OCI-LY1 (cell line): Measurements from ENCODE around the gene TMEM190.

Source experiments
- H2AFZ ChIP-seq: fragments of 200-600 bp; sonication (generic), shearing (Covaris generic); 2 replicates; pipeline ENCODE4 v1.6.0; 2014; ENCODE audit warnings: antibody characterized with exemption, mild to moderate bottlenecking, low read length
- H3F3A ChIP-seq: fragments of 200-600 bp; sonication (generic), shearing (Covaris generic); 2 replicates; pipeline ENCODE4 v1.6.0; 2014; ENCODE audit warnings: mild to moderate bottlenecking, antibody characterized with exemption, low read length, moderate library complexity; ENCODE audit not compliant: insufficient read depth
- H3K27ac ChIP-seq: fragments of 200-600 bp; sonication (generic); 2 replicates; pipeline ENCODE4 v1.5.1; 2014; ENCODE audit warnings: low read length, mixed run types, mild to moderate bottlenecking, low read depth; ENCODE audit not compliant: poor library complexity, severe bottlenecking
- H3K27me3 ChIP-seq: fragments of 200-600 bp; sonication (generic); 2 replicates; pipeline ENCODE4 v1.6.0; 2014; ENCODE audit warnings: antibody characterized with exemption, mild to moderate bottlenecking, low read length, moderate library complexity; ENCODE audit not compliant: insufficient read depth
- H3K36me3 ChIP-seq: fragments of 200-600 bp; sonication (generic); 2 replicates; pipeline ENCODE4 v1.6.1; 2014; ENCODE audit warnings: mild to moderate bottlenecking, antibody characterized with exemption, low read length, moderate library complexity, mixed read lengths; ENCODE audit not compliant: insufficient read depth
- H3K4me1 ChIP-seq: fragments of 200-600 bp; sonication (generic); 2 replicates; pipeline ENCODE4 v1.5.1; 2014; ENCODE audit warnings: mild to moderate bottlenecking, low read length, moderate library complexity; ENCODE audit not compliant: insufficient read depth, severe bottlenecking
- H3K4me2 ChIP-seq: fragments of 200-600 bp; sonication (generic), shearing (Covaris generic); 2 replicates; pipeline ENCODE4 v1.6.1; 2014; ENCODE audit warnings: low read length
- H3K4me3 ChIP-seq: fragments of 200-600 bp; sonication (generic); 2 replicates; pipeline ENCODE4 v1.5.1; 2014; ENCODE audit warnings: low read length, low read depth, mild to moderate bottlenecking, mixed read lengths; ENCODE audit not compliant: poor library complexity, severe bottlenecking
- H3K79me2 ChIP-seq: fragments of 200-600 bp; shearing (Covaris generic); 2 replicates; pipeline ENCODE4 v1.6.1; 2016; ENCODE audit warnings: mixed run types, low read length, mixed read lengths; ENCODE audit not compliant: insufficient read depth
- H3K9ac ChIP-seq: fragments of 200-600 bp; sonication (generic), shearing (Covaris generic); 2 replicates; pipeline ENCODE4 v1.6.1; 2014; ENCODE audit warnings: mild to moderate bottlenecking, low read length, mixed read lengths
- H3K9me2 ChIP-seq: fragments of 200-600 bp; sonication (generic), shearing (Covaris generic); 2 replicates; pipeline ENCODE4 v1.6.1; 2014; ENCODE audit warnings: low read depth, mild to moderate bottlenecking, low read length, mixed read lengths
- H3K9me3 ChIP-seq: fragments of 200-600 bp; shearing (Covaris generic); 2 replicates; pipeline ENCODE4 v1.6.1; 2014; ENCODE audit warnings: low read length, mixed read lengths
- H4K20me1 ChIP-seq: fragments of 200-600 bp; sonication (generic), shearing (Covaris generic); 2 replicates; pipeline ENCODE4 v1.6.0; 2016; ENCODE audit warnings: mild to moderate bottlenecking, low read length; ENCODE audit not compliant: insufficient read depth
- CTCF ChIP-seq: fragments of 200-600 bp; sonication (generic), shearing (Covaris generic); IDR thresholded peaks from 2 replicates; pipeline ENCODE4 v1.5.1; 2017; ENCODE audit warnings: mild to moderate bottlenecking, antibody characterized with exemption, low read length, moderate library complexity, mixed read lengths
- EZH2 ChIP-seq: fragments of 200-600 bp; sonication (generic), shearing (Covaris generic); IDR thresholded peaks from 2 replicates; pipeline ENCODE4 v1.8.0; 2017; ENCODE audit warnings: borderline replicate concordance, mixed run types, mild to moderate bottlenecking, antibody characterized with exemption, low read length, moderate library complexity, mixed read lengths

The TMEM190 gene

GRCh38 chr19:55353356-55353802, 23.2 kb upstream of the TMEM190 start:
- Histone ChIP-seq H3K9me3 (no peaks in the 10 kb centered on the region), H4K20me1 (no peaks in the 10 kb centered on the region), H2AFZ (no peak overlapping the region), H3K9ac (0 out of 2 replicates have a peak overlapping the region, but pooled peaks have one; percentile 3), H3F3A (no peaks in the 10 kb centered on the region), H3K27me3 (peaks cover 7% of the 10 kb centered on the region), H3K4me3 (peak overlapping the region; percentile 55), H3K36me3 (no peaks in the 10 kb centered on the region), H3K4me2 (peak overlapping the region; percentile 67), H3K9me2 (no peaks in the 10 kb centered on the region), H3K79me2 (no peaks in the 10 kb centered on the region), H3K27ac (no peak overlapping the region), H3K4me1 (peaks cover 7% of the 10 kb centered on the region)
- no peak for TF ChIP-seq CTCF
- TF ChIP-seq EZH2 = no peak

GRCh38 chr19:55353803-55354697, 22.6 kb upstream of the TMEM190 start:
- 0 out of 2 replicates have a peak overlapping the region, but pooled peaks have one; percentile 3 for H3K9ac ChIP-seq
- no peaks in the 10 kb centered on the region for H3K9me3 ChIP-seq
- no peak overlapping the region for H2AFZ ChIP-seq
- no peaks in the 10 kb centered on the region for H3F3A ChIP-seq
- no peaks in the 10 kb centered on the region for H3K79me2 ChIP-seq
- TF ChIP-seq CTCF = no peak
- no peak for TF ChIP-seq EZH2
- H3K27me3 ChIP-seq = peaks cover 7% of the 10 kb centered on the region
- peak overlapping the region; percentile 55 for H3K4me3 ChIP-seq
- H3K36me3 ChIP-seq = no peaks in the 10 kb centered on the region
- peaks cover 7% of the 10 kb centered on the region for H3K4me1 ChIP-seq
- H4K20me1 ChIP-seq = no peaks in the 10 kb centered on the region
- H3K4me2 ChIP-seq = peak overlapping the region; percentile 67
- H3K9me2 ChIP-seq = no peaks in the 10 kb centered on the region
- no peak overlapping the region for H3K27ac ChIP-seq

GRCh38 chr19:55354698-55355212, 21.9 kb upstream of the TMEM190 start, which contains the start of gene COX6B2:
Gene COX6B2, minus strand, starts transcription at chr19:55354719. Its CDS starts 198 bp downstream, at chr19:55354521.
- Histone ChIP-seq H3K9me2 (no peaks in the 10 kb centered on the region), H3K4me3 (peak within 1 kb of the TSS; percentile 55), H3K27me3 (peaks cover 7% of the 10 kb centered on the region), H3K36me3 (no peaks in the 10 kb centered on the region), H4K20me1 (no peaks in the 10 kb centered on the region), H3K9ac (0 out of 2 replicates have a peak within 1 kb of the TSS, but pooled peaks have one; percentile 3), H2AFZ (no peak within 1 kb of the TSS), H3K79me2 (no peaks in the 10 kb centered on the region), H3K4me1 (peaks cover 7% of the 10 kb centered on the region), H3K27ac (no peak within 1 kb of the TSS), H3F3A (no peaks in the 10 kb centered on the region), H3K9me3 (no peaks in the 10 kb centered on the region), H3K4me2 (peak within 1 kb of the TSS; percentile 67)
- TF ChIP-seq EZH2 = no peak
- no peak for TF ChIP-seq CTCF
